ENCODE data around the gene SNRPA1. TPM values are rescaled to one million over a fixed set of nuclear protein-coding genes. Genes with fewer than 3 reads are reported as not detected.

SNRPA1 gene
- total and polyA plus RNA-seq, 9 of the 15 experiments (the other 6 are each of a cell fraction or from before 2014, with no cell fraction given): 62.7 to 245 (median 189) TPM

DNA sequence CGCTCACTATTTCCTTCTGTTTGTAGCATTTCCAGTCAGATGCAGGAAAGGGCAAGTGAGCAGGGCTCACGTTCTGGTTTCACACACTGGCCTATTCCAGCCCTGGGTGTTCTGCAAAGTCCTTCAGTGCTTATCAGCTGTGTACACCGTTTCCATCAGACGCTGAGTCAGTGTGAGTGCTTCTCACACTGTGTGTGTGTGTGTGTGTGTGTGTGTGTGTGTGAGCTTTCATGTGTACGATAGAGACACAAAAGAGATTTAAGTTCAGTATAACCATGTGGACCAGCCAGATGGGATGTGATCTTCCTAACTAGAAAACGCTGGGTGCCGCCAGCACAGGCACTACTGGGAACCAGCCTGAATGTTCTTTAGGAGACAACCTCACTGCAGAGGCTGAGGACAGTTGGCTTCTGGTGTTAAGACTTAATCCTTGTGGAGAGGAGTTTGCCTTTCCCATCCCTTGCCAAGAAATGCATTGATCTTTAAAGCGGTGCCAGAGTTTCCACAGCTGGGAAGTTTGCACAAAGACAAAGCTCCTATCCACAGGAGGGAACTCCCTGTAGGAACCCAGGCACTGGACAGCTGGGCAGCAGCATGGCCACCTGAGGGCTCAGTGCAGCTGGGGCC lies 39.3 kb downstream of the SNRPA1 start (continued):
- TF ChIP-seq, protein P1, sequence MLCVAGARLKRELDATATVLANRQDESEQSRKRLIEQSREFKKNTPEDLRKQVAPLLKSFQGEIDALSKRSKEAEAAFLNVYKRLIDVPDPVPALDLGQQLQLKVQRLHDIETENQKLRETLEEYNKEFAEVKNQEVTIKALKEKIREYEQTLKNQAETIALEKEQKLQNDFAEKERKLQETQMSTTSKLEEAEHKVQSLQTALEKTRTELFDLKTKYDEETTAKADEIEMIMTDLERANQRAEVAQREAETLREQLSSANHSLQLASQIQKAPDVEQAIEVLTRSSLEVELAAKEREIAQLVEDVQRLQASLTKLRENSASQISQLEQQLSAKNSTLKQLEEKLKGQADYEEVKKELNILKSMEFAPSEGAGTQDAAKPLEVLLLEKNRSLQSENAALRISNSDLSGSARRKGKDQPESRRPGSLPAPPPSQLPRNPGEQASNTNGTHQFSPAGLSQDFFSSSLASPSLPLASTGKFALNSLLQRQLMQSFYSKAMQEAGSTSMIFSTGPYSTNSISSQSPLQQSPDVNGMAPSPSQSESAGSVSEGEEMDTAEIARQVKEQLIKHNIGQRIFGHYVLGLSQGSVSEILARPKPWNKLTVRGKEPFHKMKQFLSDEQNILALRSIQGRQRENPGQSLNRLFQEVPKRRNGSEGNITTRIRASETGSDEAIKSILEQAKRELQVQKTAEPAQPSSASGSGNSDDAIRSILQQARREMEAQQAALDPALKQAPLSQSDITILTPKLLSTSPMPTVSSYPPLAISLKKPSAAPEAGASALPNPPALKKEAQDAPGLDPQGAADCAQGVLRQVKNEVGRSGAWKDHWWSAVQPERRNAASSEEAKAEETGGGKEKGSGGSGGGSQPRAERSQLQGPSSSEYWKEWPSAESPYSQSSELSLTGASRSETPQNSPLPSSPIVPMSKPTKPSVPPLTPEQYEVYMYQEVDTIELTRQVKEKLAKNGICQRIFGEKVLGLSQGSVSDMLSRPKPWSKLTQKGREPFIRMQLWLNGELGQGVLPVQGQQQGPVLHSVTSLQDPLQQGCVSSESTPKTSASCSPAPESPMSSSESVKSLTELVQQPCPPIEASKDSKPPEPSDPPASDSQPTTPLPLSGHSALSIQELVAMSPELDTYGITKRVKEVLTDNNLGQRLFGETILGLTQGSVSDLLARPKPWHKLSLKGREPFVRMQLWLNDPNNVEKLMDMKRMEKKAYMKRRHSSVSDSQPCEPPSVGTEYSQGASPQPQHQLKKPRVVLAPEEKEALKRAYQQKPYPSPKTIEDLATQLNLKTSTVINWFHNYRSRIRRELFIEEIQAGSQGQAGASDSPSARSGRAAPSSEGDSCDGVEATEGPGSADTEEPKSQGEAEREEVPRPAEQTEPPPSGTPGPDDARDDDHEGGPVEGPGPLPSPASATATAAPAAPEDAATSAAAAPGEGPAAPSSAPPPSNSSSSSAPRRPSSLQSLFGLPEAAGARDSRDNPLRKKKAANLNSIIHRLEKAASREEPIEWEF (CRISPR knock-in tag; IDR thresholded peaks at IDR 0.05): no peak
- no peak for TF ChIP-seq POLR3A (IDR thresholded peaks at IDR 0.05; ENCODE audit: borderline replicate concordance, extremely low read depth, insufficient read depth, insufficient read length)
- peak; percentile 69 for TF ChIP-seq MYC (IDR thresholded peaks at IDR 0.05; ENCODE audit: low read depth, low read length)
- no peak for TF ChIP-seq MYC (CRISPR knock-in tag; IDR thresholded peaks at IDR 0.05; ENCODE audit: borderline replicate concordance, low read depth)
- TF ChIP-seq SP1 (CRISPR knock-in tag; IDR thresholded peaks at IDR 0.05): 0 out of 2 replicates have a peak, but pooled peaks have one; percentile 35
- TF ChIP-seq AFF1 (IDR thresholded peaks at IDR 0.05; ENCODE audit: low read depth in 1 of 2, partially characterized antibody in 2 of 2): peak in 1 of 2 experiments; percentile 90
- no peak for TF ChIP-seq RERE (CRISPR knock-in tag; IDR thresholded peaks at IDR 0.05; ENCODE audit: borderline replicate concordance)
- peak; percentile 77 for TF ChIP-seq HES1 (IDR thresholded peaks at IDR 0.05; ENCODE audit: low read depth)
- peak in 1 of 2 experiments; percentile 39; a peak in 1 of 4 replicates for TF ChIP-seq NRF1 (conservative IDR thresholded peaks at IDR 0.05 in 1 of 2, IDR thresholded peaks at IDR 0.05 in 1 of 2)

Measured in K562 (cell line).